Measurements from ENCODE around the gene ZNF831. TPM values are rescaled to one million over a fixed set of nuclear protein-coding genes. Genes with fewer than 3 reads are reported as not detected.

ZNF831 gene
- total RNA-seq, 4 donors from 2014 or later = 0.15 to 1.2 (median 0.37) TPM

DNA sequence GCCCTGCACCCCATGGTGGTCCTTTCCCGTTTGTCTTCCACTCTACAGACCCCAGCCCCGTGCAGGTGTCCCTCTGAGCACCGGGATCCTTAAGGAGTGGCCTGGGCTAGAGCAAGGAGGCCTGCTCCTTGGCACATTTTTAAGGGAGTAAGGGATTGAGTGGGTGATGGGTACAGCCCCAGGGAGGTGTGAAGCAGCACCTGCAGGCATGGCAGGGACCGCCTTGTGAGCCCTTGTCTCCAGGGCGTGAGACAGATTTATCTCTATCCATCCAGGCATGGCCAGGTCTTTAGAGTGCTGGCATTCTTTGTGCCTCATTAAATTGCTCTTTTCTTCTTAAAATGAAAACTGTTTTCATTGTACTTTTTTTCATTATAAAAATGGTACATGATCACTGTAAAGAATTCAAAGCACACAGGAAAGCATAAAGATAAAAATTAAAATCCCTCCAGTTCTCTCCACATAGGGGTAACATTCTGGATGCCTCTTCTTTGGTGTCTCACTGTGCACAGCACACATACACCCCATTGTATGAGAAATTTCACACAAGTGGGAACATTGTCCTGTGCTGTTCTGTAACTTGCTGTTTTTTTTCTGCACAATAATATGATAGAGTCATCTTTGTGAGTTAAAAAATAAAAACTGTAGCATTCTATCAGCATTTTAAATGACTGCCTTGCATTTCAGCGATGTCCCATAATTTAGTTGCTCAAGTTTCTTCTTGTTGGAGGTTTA is 31.9 kb upstream of the ZNF831 start:
- no peak for TF ChIP-seq EP300 (IDR thresholded peaks at IDR 0.05)
- no peak for TF ChIP-seq POLR2AphosphoS5 (IDR thresholded peaks at IDR 0.05)
- Histone ChIP-seq H3K36me3 (no peaks in the 10 kb centered on the region), H3K4me1 (no peaks in the 10 kb centered on the region), H3K4me3 (no peak overlapping the region), H3K27ac (no peak overlapping the region), H3K27me3 (peaks cover 8% of the 10 kb centered on the region), H3K9me3 (no peaks in the 10 kb centered on the region)
- WGBS, 2 donors (ENCODE audit: low coverage in 1 of 2) = 61 to 80% methylated on average over 1 to 5 of the region's 6 CpGs
- no peak for ATAC-seq

DNA sequence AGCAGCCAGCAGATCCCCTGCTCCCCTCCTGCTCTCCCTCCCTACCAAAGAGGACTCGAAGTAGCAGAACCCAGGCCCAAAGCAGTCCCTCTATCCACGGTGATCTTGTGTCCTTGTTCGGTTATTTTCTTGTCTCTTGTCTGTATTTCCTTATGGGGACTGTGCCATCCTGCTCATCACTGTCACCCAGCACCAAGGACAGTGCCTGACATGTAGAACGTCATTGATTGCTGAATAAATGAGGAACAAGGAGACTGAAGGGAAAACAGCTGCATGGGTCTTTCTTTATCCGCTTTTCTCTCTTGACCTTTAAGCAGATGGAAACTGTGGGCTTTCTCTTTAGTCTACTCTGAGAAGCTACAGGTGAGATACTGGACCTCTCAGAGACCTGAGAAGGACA is 29.4 kb upstream of the ZNF831 start:
- 53 to 72% methylated on average over 2 to 5 of the region's 5 CpGs for WGBS, 2 donors (ENCODE audit: low coverage in 1 of 2)

DNA sequence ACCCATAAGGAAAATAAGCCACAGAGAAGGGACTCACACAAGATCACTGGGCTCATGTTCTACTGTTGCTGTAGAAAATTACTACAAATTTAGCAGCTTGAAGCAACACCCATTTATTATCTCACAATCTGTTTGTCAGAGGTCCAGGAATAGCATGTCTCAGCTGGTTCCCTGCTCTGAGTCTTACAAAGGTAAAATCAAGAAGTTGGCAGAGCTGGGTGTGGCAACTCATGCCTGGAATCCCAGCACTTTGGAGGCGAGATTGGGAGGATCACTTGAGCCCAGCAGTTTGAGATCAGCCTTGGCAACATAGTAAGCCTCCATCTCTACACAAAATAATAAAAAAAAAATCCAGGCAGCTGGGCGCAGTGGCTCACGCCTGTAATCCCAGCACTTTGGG is 28.5 kb upstream of the ZNF831 start:
- no peaks in the 10 kb centered on the region for H3K4me1 ChIP-seq
- no peak for ATAC-seq

More for the DNA sequence above, 29.4 kb upstream of the ZNF831 start:
- Histone ChIP-seq H3K27me3 (no peaks in the 10 kb centered on the region), H3K36me3 (no peaks in the 10 kb centered on the region), H3K4me3 (no peak overlapping the region), H3K9me3 (no peaks in the 10 kb centered on the region), H3K27ac (no peak overlapping the region), H3K4me1 (no peaks in the 10 kb centered on the region)
- no peak for ATAC-seq
- no peak for TF ChIP-seq POLR2A (IDR thresholded peaks at IDR 0.05)
- TF ChIP-seq, protein P1, sequence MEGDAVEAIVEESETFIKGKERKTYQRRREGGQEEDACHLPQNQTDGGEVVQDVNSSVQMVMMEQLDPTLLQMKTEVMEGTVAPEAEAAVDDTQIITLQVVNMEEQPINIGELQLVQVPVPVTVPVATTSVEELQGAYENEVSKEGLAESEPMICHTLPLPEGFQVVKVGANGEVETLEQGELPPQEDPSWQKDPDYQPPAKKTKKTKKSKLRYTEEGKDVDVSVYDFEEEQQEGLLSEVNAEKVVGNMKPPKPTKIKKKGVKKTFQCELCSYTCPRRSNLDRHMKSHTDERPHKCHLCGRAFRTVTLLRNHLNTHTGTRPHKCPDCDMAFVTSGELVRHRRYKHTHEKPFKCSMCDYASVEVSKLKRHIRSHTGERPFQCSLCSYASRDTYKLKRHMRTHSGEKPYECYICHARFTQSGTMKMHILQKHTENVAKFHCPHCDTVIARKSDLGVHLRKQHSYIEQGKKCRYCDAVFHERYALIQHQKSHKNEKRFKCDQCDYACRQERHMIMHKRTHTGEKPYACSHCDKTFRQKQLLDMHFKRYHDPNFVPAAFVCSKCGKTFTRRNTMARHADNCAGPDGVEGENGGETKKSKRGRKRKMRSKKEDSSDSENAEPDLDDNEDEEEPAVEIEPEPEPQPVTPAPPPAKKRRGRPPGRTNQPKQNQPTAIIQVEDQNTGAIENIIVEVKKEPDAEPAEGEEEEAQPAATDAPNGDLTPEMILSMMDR (IDR thresholded peaks at IDR 0.05) = no peak
- TF ChIP-seq POLR2AphosphoS5 (IDR thresholded peaks at IDR 0.05) = no peak
- no peak for TF ChIP-seq EP300 (IDR thresholded peaks at IDR 0.05)

DNA sequence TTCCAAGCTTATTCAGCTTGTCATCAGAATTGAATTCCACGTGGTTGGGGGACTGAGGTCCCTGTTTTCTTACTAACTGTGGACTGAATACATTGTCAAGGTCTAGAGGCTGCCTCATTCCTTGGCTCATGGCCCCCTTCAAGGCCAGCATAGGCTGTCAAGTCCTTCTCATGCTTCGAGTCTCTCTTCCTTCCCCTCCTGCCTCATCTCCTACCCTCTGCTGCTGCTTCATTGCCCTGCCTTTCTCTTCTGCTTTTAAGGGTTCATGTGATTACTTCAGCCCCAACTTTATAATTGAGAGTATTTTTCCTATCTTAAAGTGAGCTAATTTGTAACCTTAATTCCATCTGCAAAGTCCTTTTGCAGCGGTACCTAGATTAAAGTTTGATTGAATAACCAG is 27.6 kb upstream of the ZNF831 start:
- no peak for TF ChIP-seq EP300 (IDR thresholded peaks at IDR 0.05)
- TF ChIP-seq POLR2AphosphoS5 (IDR thresholded peaks at IDR 0.05) = no peak
- no peak for TF ChIP-seq POLR2A (IDR thresholded peaks at IDR 0.05)
- H3K4me1 ChIP-seq = no peaks in the 10 kb centered on the region
- 71 to 72% methylated on average over 3 of the region's 3 CpGs for WGBS, 2 donors (ENCODE audit: low coverage in 1 of 2)
- ATAC-seq = no peak
- H3K4me3 ChIP-seq = no peak overlapping the region
- no peaks in the 10 kb centered on the region for H3K36me3 ChIP-seq
- no peaks in the 10 kb centered on the region for H3K9me3 ChIP-seq
- H3K27ac ChIP-seq = no peak overlapping the region
- no peaks in the 10 kb centered on the region for H3K27me3 ChIP-seq

More for the DNA sequence above, 28.5 kb upstream of the ZNF831 start:
- Histone ChIP-seq H3K36me3 (no peaks in the 10 kb centered on the region), H3K9me3 (no peaks in the 10 kb centered on the region), H3K4me3 (no peak overlapping the region), H3K27ac (no peak overlapping the region), H3K27me3 (no peaks in the 10 kb centered on the region)
- TF ChIP-seq POLR2A (IDR thresholded peaks at IDR 0.05) (no peak), EP300 (IDR thresholded peaks at IDR 0.05) (no peak), POLR2AphosphoS5 (IDR thresholded peaks at IDR 0.05) (no peak)
- TF ChIP-seq, protein P1 (IDR thresholded peaks at IDR 0.05) = no peak
- WGBS, 2 donors (ENCODE audit: low coverage in 1 of 2) = 80 to 83% methylated on average over 1 of the region's 3 CpGs

DNA sequence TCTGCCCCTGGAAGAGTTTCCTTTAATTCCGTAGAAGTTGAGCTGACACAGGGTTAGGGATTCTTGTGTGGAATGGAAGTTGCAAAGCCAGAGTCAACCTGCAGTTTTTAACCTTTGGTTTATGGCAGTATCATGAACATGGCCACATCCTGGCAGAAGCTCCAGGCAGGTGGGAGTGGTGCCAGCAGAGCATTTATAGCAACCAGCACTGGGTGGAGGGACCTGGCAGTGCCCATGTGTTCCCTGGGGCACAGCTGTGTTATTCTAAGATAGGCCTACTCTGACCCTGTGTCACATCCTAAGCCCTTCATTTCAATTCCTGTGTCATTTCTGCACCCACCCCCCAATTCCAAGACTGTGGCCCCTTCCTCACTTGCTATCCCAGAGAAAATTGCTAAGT is 26.1 kb upstream of the ZNF831 start:
- no peaks in the 10 kb centered on the region for H3K4me1 ChIP-seq
- H3K36me3 ChIP-seq = no peaks in the 10 kb centered on the region
- H3K27me3 ChIP-seq = no peaks in the 10 kb centered on the region
- H3K27ac ChIP-seq = no peak overlapping the region
- 100% methylated on average over 1 of the region's 1 CpG; no CpG with 5 or more reads in 1 of the 2 donors for WGBS, 2 donors (ENCODE audit: low coverage in 1 of 2)
- no peak for ATAC-seq
- H3K9me3 ChIP-seq = no peaks in the 10 kb centered on the region
- no peak for TF ChIP-seq EP300 (IDR thresholded peaks at IDR 0.05)
- H3K4me3 ChIP-seq = no peak overlapping the region

DNA sequence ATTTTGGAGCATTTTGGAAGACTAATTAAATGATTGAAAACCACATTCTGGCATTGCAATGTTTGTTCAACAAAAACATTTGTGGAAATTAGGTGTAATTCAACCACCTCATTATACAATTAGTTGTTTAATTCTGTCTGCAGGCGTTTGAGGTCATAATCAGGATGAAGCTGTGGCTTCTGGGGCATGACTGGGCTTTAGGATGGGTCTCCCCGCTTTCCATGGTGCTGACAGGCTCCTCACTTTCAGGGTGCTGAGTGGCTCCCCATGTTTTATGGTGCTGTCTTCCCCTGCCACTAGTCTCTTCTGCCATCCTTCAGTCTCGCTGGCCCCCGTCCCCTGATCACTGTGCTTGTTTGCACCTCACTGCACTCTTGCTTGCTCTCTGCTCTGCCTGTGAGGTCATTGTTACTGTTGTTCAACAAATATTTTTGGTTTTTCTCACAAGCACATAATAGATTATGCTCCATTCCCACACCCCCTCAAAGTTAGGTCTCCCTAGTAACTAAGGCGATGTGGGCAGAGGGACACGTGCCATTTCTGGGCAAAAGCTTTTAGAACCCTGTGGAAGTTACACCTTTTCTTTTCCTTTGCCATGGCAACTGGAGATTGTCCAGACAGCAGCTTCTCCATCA is 25.4 kb upstream of the ZNF831 start:
- Histone ChIP-seq H3K9me3 (no peaks in the 10 kb centered on the region), H3K27me3 (no peaks in the 10 kb centered on the region), H3K36me3 (no peaks in the 10 kb centered on the region), H3K27ac (no peak overlapping the region), H3K4me1 (no peaks in the 10 kb centered on the region), H3K4me3 (no peak overlapping the region)
- no peak for ATAC-seq
- TF ChIP-seq EP300 (IDR thresholded peaks at IDR 0.05) (no peak), POLR2AphosphoS5 (IDR thresholded peaks at IDR 0.05) (no peak), POLR2A (IDR thresholded peaks at IDR 0.05) (no peak)
- TF ChIP-seq, protein P1 (IDR thresholded peaks at IDR 0.05) = no peak
- whole genome bisulfite sequencing, 2 donors (ENCODE audit: low coverage in 1 of 2) = 84 to 95% methylated on average over 6 of the region's 6 CpGs
